ENCODE data around the gene COLEC12.

The COLEC12 gene

DNA sequence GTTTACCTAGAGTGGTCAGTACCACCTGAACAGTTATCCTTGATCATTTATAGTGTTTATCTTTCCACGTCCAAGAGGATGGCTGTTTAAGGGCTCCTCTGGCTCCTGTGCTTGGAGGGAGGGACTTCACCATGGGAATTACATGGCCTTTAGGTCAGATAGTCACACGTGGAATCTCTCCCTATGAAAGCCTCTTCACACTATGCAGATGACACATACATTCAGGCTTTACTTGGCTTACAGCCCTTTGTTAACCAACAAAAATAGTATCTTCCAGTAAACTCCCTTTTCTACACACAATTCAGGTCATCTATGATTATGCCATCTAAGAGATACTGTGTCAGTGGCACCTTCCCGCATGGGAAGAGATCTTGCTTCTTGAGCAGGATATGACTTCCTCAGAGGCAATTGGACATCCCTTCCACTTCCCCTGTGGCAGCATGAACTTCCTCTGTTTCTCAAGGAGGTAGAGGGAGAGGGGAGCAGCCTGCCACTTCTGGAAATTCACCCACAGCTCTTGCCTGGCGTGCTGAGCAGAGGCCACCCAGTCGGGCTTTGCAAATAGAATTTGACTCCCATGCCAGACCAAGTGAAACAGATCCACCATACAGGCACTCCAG is 53.5 kb downstream of the COLEC12 start:
- TF ChIP-seq CTCF (conservative IDR thresholded peaks at IDR 0.05; ENCODE audit: low read depth, low read length): no peak
- peak; percentile 70 for DNase-seq (ENCODE audit: low read depth)

GRCh38 chr18:445055-445454 is 55.4 kb downstream of the COLEC12 start:
- DNase-seq (ENCODE audit: low read depth): no peak
- TF ChIP-seq CTCF (conservative IDR thresholded peaks at IDR 0.05; ENCODE audit: low read depth, low read length): no peak
- no peak overlapping the region for H3K4me3 ChIP-seq (ENCODE audit: low read depth, low read length)

More for the DNA sequence above, 53.5 kb downstream of the COLEC12 start:
- no peak overlapping the region for H3K4me3 ChIP-seq (ENCODE audit: low read depth, low read length)

GRCh38 chr18:438571-438970 is 61.9 kb downstream of the COLEC12 start:
- H3K4me3 ChIP-seq (ENCODE audit: low read depth, low read length): no peak overlapping the region
- DNase-seq (ENCODE audit: low read depth): no peak
- no peak for TF ChIP-seq CTCF (conservative IDR thresholded peaks at IDR 0.05; ENCODE audit: low read depth, low read length)

- H3K4me3 ChIP-seq (ENCODE audit: low read depth, low read length): no peak overlapping the region
- DNase-seq (ENCODE audit: low read depth): peak; percentile 55
- TF ChIP-seq CTCF (conservative IDR thresholded peaks at IDR 0.05; ENCODE audit: low read depth, low read length): no peak
Observed at GRCh38 chr18:435940-436339, 64.6 kb downstream of the COLEC12 start.

- H3K4me3 ChIP-seq (ENCODE audit: low read depth, low read length): no peak overlapping the region
- no peak for TF ChIP-seq CTCF (conservative IDR thresholded peaks at IDR 0.05; ENCODE audit: low read depth, low read length)
- no peak for DNase-seq (ENCODE audit: low read depth)
Observed at GRCh38 chr18:434410-434809, 66.1 kb downstream of the COLEC12 start.

GRCh38 chr18:433960-434359 is 66.5 kb downstream of the COLEC12 start:
- DNase-seq (ENCODE audit: low read depth): no peak
- TF ChIP-seq CTCF (conservative IDR thresholded peaks at IDR 0.05; ENCODE audit: low read depth, low read length): no peak

DNA sequence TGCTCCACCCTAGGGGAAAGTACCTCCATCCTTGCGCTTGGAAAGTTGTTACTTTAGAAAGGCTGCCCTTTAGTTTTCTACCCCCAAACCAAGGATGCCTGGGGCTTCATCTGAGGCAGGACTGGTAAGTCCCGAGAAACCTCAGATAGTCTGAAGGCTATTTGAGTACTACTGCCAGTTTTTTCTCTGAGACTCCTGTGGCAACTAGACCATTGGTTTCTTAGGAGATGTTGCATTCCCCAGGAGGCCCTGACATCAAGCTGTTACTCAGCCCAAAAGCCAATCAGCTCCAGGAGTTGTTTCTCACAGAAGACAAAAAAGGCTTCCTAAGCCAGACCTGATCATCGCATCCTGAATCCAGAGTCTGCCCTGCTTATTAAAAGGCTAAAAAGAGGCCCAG is 67.2 kb downstream of the COLEC12 start:
- no peak for DNase-seq (ENCODE audit: low read depth)
- no peak overlapping the region for H3K4me3 ChIP-seq (ENCODE audit: low read depth, low read length)
- no peak for TF ChIP-seq CTCF (conservative IDR thresholded peaks at IDR 0.05; ENCODE audit: low read depth, low read length)

More at GRCh38 chr18:433960-434359, 66.5 kb downstream of the COLEC12 start:
- H3K4me3 ChIP-seq (ENCODE audit: low read depth, low read length): no peak overlapping the region

Data from choroid plexus epithelial cell (primary cell).